ENCODE results near the gene SLC26A6.

- TF ChIP-seq CTCF (IDR thresholded peaks at IDR 0.05) (no peak), POLR2AphosphoS5 (IDR thresholded peaks at IDR 0.05) (no peak), POLR2A (IDR thresholded peaks at IDR 0.05) (no peak)
Observed at GRCh38 chr3:48639944-48640606, 4.8 kb upstream of the SLC26A6 start.
